HepG2 (cell line): ENCODE measurements around the gene MIA. TPM values are rescaled to one million over a fixed set of nuclear protein-coding genes. Genes with fewer than 3 reads are reported as not detected.
A peak's percentile ranks its signal among the peaks of the same experiment; 100 is the strongest.

Source experiments
- ATAC-seq: fragments of 200-7000 bp; cut with Tn5 transposase; 3 replicates; pipeline ENCODE4 v1.9.1; 2020; ENCODE audit warnings: mild to moderate bottlenecking, moderate library complexity
- BruUV-seq: library from RNA; stranded (reverse); fragments of 400-500 nt; replicated peaks from 2 replicates; lab custom pipeline; 2021; lab: Mats Ljungman, UMichigan
- CTCF ChIA-PET: fragments of 300-600 bp; formaldehyde crosslinking; extraction: SDS; loops from one replicate; lab custom pipeline; 2021; ENCODE audit warnings: low total read pairs, inconsistent platforms, low intra/inter-chr PET ratio; lab: Yijun Ruan, JAX
- POLR2A ChIA-PET: fragments of 350-600 bp; sonication (Branson Sonifier 250); formaldehyde crosslinking; loops from one replicate; lab custom pipeline; 2020; ENCODE audit warnings: antibody characterized with exemption, inconsistent platforms; lab: Yijun Ruan, JAX
- DNase-seq: peaks from one replicate; pipeline ENCODE4 v3.0.0-alpha.2; 2015; ENCODE audit warnings: low spot score
- FAIRE-seq: peaks from 3 replicates; lab custom pipeline; 2011; peaks lifted over from hg19 to GRCh38; lab: Jason Lieb, UNC
- H2AFZ ChIP-seq: one replicate; pipeline ENCODE4 v1.6.1; 2011; ENCODE audit warnings: low read length, inconsistent platforms
- H3K27ac ChIP-seq: fragments of 300-600 bp; 3 replicates; pipeline ENCODE4 v1.8.0; 2011; ENCODE audit warnings: mixed run types, mild to moderate bottlenecking, mixed read lengths, low read length, inconsistent platforms; ENCODE audit not compliant: insufficient read depth; ENCODE audit errors: extremely low read length
- H3K27me3 ChIP-seq, 2 experiments: fragments of 200-600 bp in 1 of 2; 2 replicates in 1 of 2; 3 replicates in 1 of 2; pipeline versions ENCODE4 v1.6.0 to v1.8.0; 2011; ENCODE audit warnings: low read length in 2 of 2, mild to moderate bottlenecking in 2 of 2, moderate library complexity in 2 of 2, inconsistent platforms in 1 of 2; ENCODE audit not compliant: insufficient read depth in 2 of 2, control insufficient read depth in 1 of 2
- H3K36me3 ChIP-seq, 2 experiments: fragments of 200-600 bp in 1 of 2; replicated peaks in 1 of 2; 2 replicates in 1 of 2; 3 replicates in 1 of 2; pipeline versions ENCODE4 v1.5.1 to v1.8.0; 2011; ENCODE audit warnings: low read length in 2 of 2, inconsistent platforms in 1 of 2; ENCODE audit not compliant: insufficient read depth in 2 of 2, control insufficient read depth in 1 of 2
- H3K4me1 ChIP-seq: 2 replicates; pipeline ENCODE4 v1.5.1; 2012; ENCODE audit warnings: low read length, inconsistent platforms; ENCODE audit not compliant: insufficient read depth
- H3K4me2 ChIP-seq: 2 replicates; pipeline ENCODE4 v1.6.0; 2011; ENCODE audit warnings: low read depth, low read length, inconsistent platforms
- H3K4me3 ChIP-seq, 3 experiments: fragments of 200-600 bp in 1 of 3; sonication (generic), shearing (Covaris generic) in 1 of 3; replicated peaks in 1 of 3; 2 replicates each; pipeline ENCODE4 v1.5.1; 2011 to 2016; ENCODE audit warnings: low read length in 3 of 3, inconsistent platforms in 2 of 3, low read depth in 2 of 3, mild to moderate bottlenecking in 2 of 3, control low read depth in 1 of 3, mixed read lengths in 1 of 3; ENCODE audit not compliant: insufficient read depth in 1 of 3
- H3K79me2 ChIP-seq: one replicate; pipeline ENCODE4 v1.6.1; 2011; ENCODE audit warnings: low read length, inconsistent platforms; ENCODE audit not compliant: insufficient read depth
- H3K9ac ChIP-seq: 2 replicates; pipeline ENCODE4 v1.6.0; 2011; ENCODE audit warnings: mild to moderate bottlenecking, low read depth, low read length, inconsistent platforms; ENCODE audit not compliant: insufficient read depth
- H3K9me3 ChIP-seq: 2 replicates; pipeline ENCODE4 v1.5.1; 2012; ENCODE audit warnings: mild to moderate bottlenecking, low read length
- H4K20me1 ChIP-seq: 2 replicates; pipeline ENCODE4 v1.6.0; 2011; ENCODE audit warnings: inconsistent platforms, mild to moderate bottlenecking, low read length, moderate library complexity; ENCODE audit not compliant: insufficient read depth
- ATAD3A ChIP-seq: sonication (generic); formaldehyde crosslinking; IDR thresholded peaks from 2 replicates; pipeline ENCODE4 v1.4.0; 2020; ENCODE audit warnings: missing genetic modification reagents
- ELF3 ChIP-seq: IDR thresholded peaks from 2 replicates; pipeline ENCODE4 v1.6.1; 2016; ENCODE audit warnings: missing genetic modification reagents, missing compliant biosample characterization
- ETV5 ChIP-seq: IDR thresholded peaks from 2 replicates; pipeline ENCODE4 v1.6.1; 2018; ENCODE audit warnings: missing biosample characterization, missing genetic modification reagents, inconsistent platforms, borderline replicate concordance
- HNRNPUL1 ChIP-seq: fragments of 200-400 bp; formaldehyde crosslinking; IDR thresholded peaks from 2 replicates; pipeline ENCODE4 v1.6.1; 2017; ENCODE audit warnings: low read depth, mild to moderate bottlenecking, low read length, moderate library complexity
- ISX ChIP-seq: sonication (generic); formaldehyde crosslinking; conservative IDR thresholded peaks from 2 replicates; pipeline ENCODE4 v1.5.0; 2020; ENCODE audit warnings: missing genetic modification reagents
- KAT2B ChIP-seq: fragments of 150-350 bp; IDR thresholded peaks from 2 replicates; pipeline ENCODE4 v1.6.1; 2014; ENCODE audit warnings: low read depth, low read length, borderline replicate concordance
- KLF15 ChIP-seq: sonication (generic); formaldehyde crosslinking; IDR thresholded peaks from 2 replicates; pipeline ENCODE4 v1.8.1; 2023; ENCODE audit warnings: borderline replicate concordance, mild to moderate bottlenecking, inconsistent platforms, missing genetic modification reagents, mixed read lengths
- MBNL3 ChIP-seq: fragments of 250-450 bp; sonication (Bioruptor Pico); conservative IDR thresholded peaks from 2 replicates; pipeline ENCODE4 v1.8.0; 2022; ENCODE audit warnings: mild to moderate bottlenecking, inconsistent platforms
- MED13 ChIP-seq: sonication (generic); formaldehyde crosslinking; IDR thresholded peaks from 2 replicates; pipeline ENCODE4 v1.5.0; 2020; ENCODE audit warnings: missing genetic modification reagents
- NFE2L1 ChIP-seq: sonication (generic); formaldehyde crosslinking; IDR thresholded peaks from 2 replicates; pipeline ENCODE4 v1.4.0; 2020; ENCODE audit warnings: missing genetic modification reagents, mild to moderate bottlenecking, borderline replicate concordance
- REL ChIP-seq: sonication (generic); formaldehyde crosslinking; conservative IDR thresholded peaks from 2 replicates; pipeline ENCODE4 v1.8.0; 2022; ENCODE audit warnings: mild to moderate bottlenecking, missing genetic modification reagents, moderate library complexity
- TBX3 ChIP-seq: fragments of 450-650 bp; IDR thresholded peaks from 2 replicates; pipeline ENCODE4 v1.6.1; 2017; ENCODE audit warnings: antibody characterized with exemption, mild to moderate bottlenecking, inconsistent platforms, borderline replicate concordance
- ZBTB21 ChIP-seq: sonication (generic); formaldehyde crosslinking; IDR thresholded peaks from 2 replicates; pipeline ENCODE4 v1.4.0; 2020; ENCODE audit warnings: missing genetic modification reagents
- ZBTB43 ChIP-seq: sonication (generic); formaldehyde crosslinking; conservative IDR thresholded peaks from 2 replicates; pipeline ENCODE4 v1.4.0; 2020; ENCODE audit warnings: missing genetic modification reagents
- ZMYM4 ChIP-seq: sonication (generic); formaldehyde crosslinking; IDR thresholded peaks from 2 replicates; pipeline ENCODE4 v1.8.1; 2023; ENCODE audit warnings: mild to moderate bottlenecking, missing genetic modification reagents
- ZNF20 ChIP-seq: sonication (generic); formaldehyde crosslinking; IDR thresholded peaks from 2 replicates; pipeline ENCODE4 v1.4.0; 2020; ENCODE audit warnings: mild to moderate bottlenecking, moderate library complexity, missing genetic modification reagents
- ZNF251 ChIP-seq: sonication (generic); formaldehyde crosslinking; IDR thresholded peaks from 2 replicates; pipeline ENCODE4 v1.9.0; 2021; ENCODE audit warnings: mild to moderate bottlenecking, missing genetic modification reagents
- ZNF619 ChIP-seq: sonication (generic); formaldehyde crosslinking; IDR thresholded peaks from 2 replicates; pipeline ENCODE4 v1.4.0; 2020; ENCODE audit warnings: mild to moderate bottlenecking, missing genetic modification reagents
- ZNF660 ChIP-seq: sonication (generic); formaldehyde crosslinking; IDR thresholded peaks from 2 replicates; pipeline ENCODE4 v1.5.1; 2020; ENCODE audit warnings: mild to moderate bottlenecking, low read depth, missing genetic modification reagents, borderline replicate concordance
- ZNF761 ChIP-seq: sonication (generic); formaldehyde crosslinking; conservative IDR thresholded peaks from 2 replicates; pipeline ENCODE4 v1.4.0; 2020; ENCODE audit warnings: mild to moderate bottlenecking, missing genetic modification reagents
- WGBS: methylation state at CpG from one replicate; pipeline ENCODE4 v1.1.6; 2017; ENCODE audit warnings: low lambda C conversion rate; 5-methylcytosine and 5-hydroxymethylcytosine counted together
- in situ Hi-C: cut with HindIII; loops from 2 replicates; pipeline ENCODE4 v1.10.0; 2017; ENCODE audit warnings: low pct_unique_long_range_greater_than_20kb; ENCODE audit not compliant: extremely low pct_ligation_motif_present
- intact Hi-C: fragments of 100-400 bp; cut with micrococcal nuclease; formaldehyde crosslinking; loops from one replicate; pipeline ENCODE4 v1.10.0; 2022; ENCODE audit not compliant: unreplicated experiment
- polyA plus RNA-seq, 8 experiments: library from polyadenylated mRNA; depleted of rRNA in 3 of 8; stranded (reverse) in 7 of 8; unstranded in 1 of 8; fragments of >200 nt; fragmentation: Illumina TruSeq in 4 of 8; extraction: Trizol in 4 of 8; gene quantifications; 2 replicates each; pipeline versions ENCODE4 v1.2.1 to v1.2.3, GENCODE V29; 2011 to 2016; ENCODE audit warnings: low read depth in 4 of 8, missing spikeins in 1 of 8, mixed read lengths in 1 of 8; ENCODE audit not compliant: insufficient read depth in 1 of 8
- total RNA-seq, 5 experiments: library from RNA; depleted of rRNA; stranded (reverse); fragments of >200 nt; fragmentation: Illumina TruSeq; extraction: Trizol; gene quantifications; 2 replicates each; pipeline ENCODE4 v1.2.3, GENCODE V29; 2016; ENCODE audit warnings: low read depth in 1 of 5
- TF ChIP-seq, protein P1 (sequence below): sonication (generic); formaldehyde crosslinking; IDR thresholded peaks from 2 replicates; pipeline ENCODE4 v1.4.0; 2020; ENCODE audit warnings: missing genetic modification reagents
- TF ChIP-seq, protein P2 (sequence below): sonication (generic); formaldehyde crosslinking; IDR thresholded peaks from 2 replicates; pipeline ENCODE4 v1.4.0; 2020; ENCODE audit warnings: low read depth, mild to moderate bottlenecking, missing genetic modification reagents

MIA gene
- total and polyA plus RNA-seq, 2 of the 13 experiments (the other 11 are each of a cell fraction or from before 2014, with no cell fraction given): 0.61 TPM; not detected in 1

DNA sequence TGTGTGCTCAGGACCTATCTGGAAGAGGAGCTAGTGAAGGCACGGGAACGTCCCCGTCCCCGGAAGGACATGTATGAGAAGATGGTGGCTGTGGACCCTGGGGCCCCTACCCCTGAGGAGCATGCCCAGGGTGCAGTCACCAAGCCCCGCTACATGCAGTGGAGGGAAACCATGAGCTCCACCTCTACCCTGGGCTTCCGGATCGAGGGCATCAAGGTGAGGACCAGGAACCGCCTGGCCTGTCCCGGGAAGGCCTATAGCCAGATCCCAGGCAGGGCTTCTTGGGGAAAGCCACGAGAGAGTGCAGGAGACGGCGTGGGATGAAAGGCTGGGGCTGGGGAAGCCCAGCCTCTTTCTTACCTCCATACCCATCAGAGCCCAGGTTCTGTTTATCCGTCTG is 42.2 kb upstream of the MIA start (continued):
- no peak for TF ChIP-seq NFE2L1 (CRISPR knock-in tag)
- TF ChIP-seq ATAD3A (CRISPR knock-in tag): no peak
- TF ChIP-seq, protein P1, sequence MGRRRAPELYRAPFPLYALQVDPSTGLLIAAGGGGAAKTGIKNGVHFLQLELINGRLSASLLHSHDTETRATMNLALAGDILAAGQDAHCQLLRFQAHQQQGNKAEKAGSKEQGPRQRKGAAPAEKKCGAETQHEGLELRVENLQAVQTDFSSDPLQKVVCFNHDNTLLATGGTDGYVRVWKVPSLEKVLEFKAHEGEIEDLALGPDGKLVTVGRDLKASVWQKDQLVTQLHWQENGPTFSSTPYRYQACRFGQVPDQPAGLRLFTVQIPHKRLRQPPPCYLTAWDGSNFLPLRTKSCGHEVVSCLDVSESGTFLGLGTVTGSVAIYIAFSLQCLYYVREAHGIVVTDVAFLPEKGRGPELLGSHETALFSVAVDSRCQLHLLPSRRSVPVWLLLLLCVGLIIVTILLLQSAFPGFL (CRISPR knock-in tag): no peak
- TF ChIP-seq REL (CRISPR knock-in tag): no peak
- TF ChIP-seq HNRNPUL1: no peak
- TF ChIP-seq ZBTB21: no peak
- no peak for TF ChIP-seq ZBTB43 (CRISPR knock-in tag)
- no peak for TF ChIP-seq ELF3 (CRISPR knock-in tag)
- no peak for TF ChIP-seq ZNF251
- TF ChIP-seq ZNF660: no peak
- TF ChIP-seq ZNF619 (CRISPR knock-in tag): no peak

- Histone ChIP-seq H3K4me3 (no peak overlapping the region), H4K20me1 (no peaks in the 10 kb centered on the region), H3K36me3 (peaks cover 30 to 78% of the 10 kb centered on the region in 2 experiments), H3K9ac (no peak overlapping the region), H3K9me3 (no peaks in the 10 kb centered on the region), H3K4me1 (peaks cover 19% of the 10 kb centered on the region), H3K27ac (peak overlapping the region; percentile 30), H3K27me3 (no peaks in the 10 kb centered on the region), H3K4me2 (no peak overlapping the region), H3K79me2 (no peaks in the 10 kb centered on the region), H2AFZ (no peak overlapping the region)
- in situ Hi-C loops: no loop called here
- ATAC-seq: no peak
- WGBS: 87% methylated on average over 11 of the region's 11 CpGs
- no peak for FAIRE-seq
- ChIA-PET POLR2A (interaction anchor here (1.3 to 1.5 kb wide), 2 partner anchors 15 to 18 kb away, joined by 4 read pairs; partner anchors contain the start of genes ACTMAP and ITPKC), CTCF (no interaction called here)
- no TSS peak for BruUV-seq
- DNase-seq: no peak
- intact Hi-C loops: no loop called here
- TF ChIP-seq ZNF20 (CRISPR knock-in tag) (no peak), ETV5 (CRISPR knock-in tag) (no peak), ZMYM4 (CRISPR knock-in tag) (no peak), MED13 (CRISPR knock-in tag) (no peak), ZNF761 (CRISPR knock-in tag) (no peak), KAT2B (no peak), ISX (no peak), MBNL3 (no peak), KLF15 (no peak), TBX3 (no peak)
- TF ChIP-seq, protein P2, sequence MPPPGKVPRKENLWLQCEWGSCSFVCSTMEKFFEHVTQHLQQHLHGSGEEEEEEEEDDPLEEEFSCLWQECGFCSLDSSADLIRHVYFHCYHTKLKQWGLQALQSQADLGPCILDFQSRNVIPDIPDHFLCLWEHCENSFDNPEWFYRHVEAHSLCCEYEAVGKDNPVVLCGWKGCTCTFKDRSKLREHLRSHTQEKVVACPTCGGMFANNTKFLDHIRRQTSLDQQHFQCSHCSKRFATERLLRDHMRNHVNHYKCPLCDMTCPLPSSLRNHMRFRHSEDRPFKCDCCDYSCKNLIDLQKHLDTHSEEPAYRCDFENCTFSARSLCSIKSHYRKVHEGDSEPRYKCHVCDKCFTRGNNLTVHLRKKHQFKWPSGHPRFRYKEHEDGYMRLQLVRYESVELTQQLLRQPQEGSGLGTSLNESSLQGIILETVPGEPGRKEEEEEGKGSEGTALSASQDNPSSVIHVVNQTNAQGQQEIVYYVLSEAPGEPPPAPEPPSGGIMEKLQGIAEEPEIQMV: no peak
These were observed 40.1 kb upstream of the MIA start for GRCh38 chr19:40735013-40735771.
